Stimulated activated CD8-positive, alpha-beta memory T cell treated with anti-CD3 and anti-CD28 coated beads, Interleukin-15, amount 100 ng/mL, for 1 hour (primary cell): ENCODE data around the gene MYL5.

Experiments
- DNase-seq: peaks from one replicate; pipeline ENCODE4 v3.0.0-alpha.2; 2020; ENCODE audit warnings: low read depth

MYL5 gene

GRCh38 chr4:707929-708630 is 33.7 kb downstream of the MYL5 start:
- DNase-seq, result no peak

GRCh38 chr4:708631-708933 is 34.2 kb downstream of the MYL5 start:
- no peak for DNase-seq

GRCh38 chr4:709348-709747 is 35.0 kb downstream of the MYL5 start:
- DNase-seq, result no peak

- DNase-seq, result no peak
Observed at GRCh38 chr4:710116-710515, 35.8 kb downstream of the MYL5 start.

GRCh38 chr4:710916-711315 is 36.6 kb downstream of the MYL5 start:
- no peak for DNase-seq

- no peak for DNase-seq
Observed at GRCh38 chr4:712093-712492, 37.8 kb downstream of the MYL5 start.

- DNase-seq, result no peak
Observed at GRCh38 chr4:712916-713632, 38.7 kb downstream of the MYL5 start.

GRCh38 chr4:714087-714486 is 39.7 kb downstream of the MYL5 start:
- DNase-seq, result no peak

GRCh38 chr4:717601-718320 is 43.4 kb downstream of the MYL5 start:
- no peak for DNase-seq

- DNase-seq, result no peak
Observed at GRCh38 chr4:718460-718859, 44.1 kb downstream of the MYL5 start.

- DNase-seq, result no peak
Observed at GRCh38 chr4:720111-720860, 45.9 kb downstream of the MYL5 start.

GRCh38 chr4:721261-722168 is 47.2 kb downstream of the MYL5 start:
- DNase-seq, result no peak

- no peak for DNase-seq
Observed at GRCh38 chr4:722169-722725, 47.9 kb downstream of the MYL5 start.

GRCh38 chr4:722851-723360 is 48.6 kb downstream of the MYL5 start:
- no peak for DNase-seq

GRCh38 chr4:723751-724530 is 49.6 kb downstream of the MYL5 start:
- DNase-seq, result no peak

- no peak for DNase-seq
Observed at GRCh38 chr4:725391-726234, 51.3 kb downstream of the MYL5 start.

GRCh38 chr4:726235-726787 is 52.0 kb downstream of the MYL5 start:
- no peak for DNase-seq

- DNase-seq, result no peak
Observed at GRCh38 chr4:726838-727237, 52.5 kb downstream of the MYL5 start.

GRCh38 chr4:727576-727975 is 53.2 kb downstream of the MYL5 start:
- DNase-seq, result no peak
